Tibial artery (tissue), 4 donors: Measurements from ENCODE around the gene VCX.

Experiments
- DNase-seq, 2 donors: peaks; one replicate each; pipeline ENCODE4 v3.0.0-alpha.2; 2019
- H3K27ac ChIP-seq, 2 donors: fragments of 200-600 bp; sonication (generic) in 1 of 2; 1 replicate in 1 of 2; 2 replicates in 1 of 2; pipeline ENCODE4 v1.5.1; 2018 to 2019; ENCODE audit warnings: mild to moderate bottlenecking in 1 of 2
- H3K27me3 ChIP-seq, 2 donors: fragments of 200-600 bp; sonication (generic) in 1 of 2; one replicate each; pipeline versions ENCODE4 v1.5.1 to v1.6.0; 2016 to 2019
- H3K36me3 ChIP-seq, 3 donors: fragments of 200-600 bp; sonication (generic) in 2 of 3; one replicate each; pipeline ENCODE4 v1.5.1; 2016 to 2019; ENCODE audit warnings: mild to moderate bottlenecking in 2 of 3
- H3K4me1 ChIP-seq, 4 donors: fragments of 200-600 bp; sonication (generic) in 2 of 4; 1 replicate in 3 of 4; 2 replicates in 1 of 4; pipeline ENCODE4 v1.5.1; 2016 to 2019
- H3K4me3 ChIP-seq, 2 donors: fragments of 200-600 bp; sonication (generic) in 1 of 2; 1 replicate in 1 of 2; 2 replicates in 1 of 2; pipeline ENCODE4 v1.5.1; 2018 to 2019; ENCODE audit warnings: mild to moderate bottlenecking in 2 of 2
- H3K9me3 ChIP-seq, 3 donors: fragments of 200-600 bp; sonication (generic) in 1 of 3; one replicate each; pipeline ENCODE4 v1.5.1; 2016 to 2019
- CTCF ChIP-seq, 2 experiments: fragments of 200-600 bp in 1 of 2; fragments of 450-650 bp in 1 of 2; IDR thresholded peaks; one replicate each; pipeline ENCODE4 v1.5.1; 2017 to 2019; ENCODE audit warnings: antibody characterized with exemption in 2 of 2, mild to moderate bottlenecking in 1 of 2, moderate library complexity in 1 of 2
- intact Hi-C: fragments of 100-400 bp; cut with DNase I; formaldehyde crosslinking; loops from one replicate; pipeline ENCODE4 v1.15.0; 2023; ENCODE audit warnings: low total_unique reads

The VCX gene

GRCh38 chrX:7852166-7852565 lies 9.2 kb downstream of the VCX start:
- Histone ChIP-seq H3K4me1 (no peaks in the 10 kb centered on the region), H3K27me3 (no peaks in the 10 kb centered on the region), H3K9me3 (no peaks in the 10 kb centered on the region), H3K4me3 (no peak overlapping the region), H3K36me3 (no peaks in the 10 kb centered on the region), H3K27ac (no peak overlapping the region)
- intact Hi-C loops: no loop called here
- TF ChIP-seq CTCF (IDR thresholded peaks at IDR 0.05): no peak
- no peak for DNase-seq

- intact Hi-C loops: no loop called here
- TF ChIP-seq CTCF (IDR thresholded peaks at IDR 0.05): no peak
- Histone ChIP-seq H3K27ac (no peak overlapping the region), H3K27me3 (no peaks in the 10 kb centered on the region), H3K9me3 (peaks cover 0 to 3% (median 0%) of the 10 kb centered on the region in 3 donors), H3K36me3 (no peaks in the 10 kb centered on the region), H3K4me1 (no peaks in the 10 kb centered on the region), H3K4me3 (no peak overlapping the region)
- no peak for DNase-seq
Observed at GRCh38 chrX:7872042-7872441, 29.1 kb downstream of the VCX start.

GRCh38 chrX:7876957-7877356 lies 34.0 kb downstream of the VCX start:
- TF ChIP-seq CTCF (IDR thresholded peaks at IDR 0.05): no peak
- DNase-seq: no peak
- intact Hi-C loops: no loop called here
- Histone ChIP-seq H3K36me3 (no peaks in the 10 kb centered on the region), H3K27ac (no peak overlapping the region), H3K27me3 (no peaks in the 10 kb centered on the region), H3K4me3 (no peak overlapping the region), H3K9me3 (no peaks in the 10 kb centered on the region), H3K4me1 (no peaks in the 10 kb centered on the region)

GRCh38 chrX:7889135-7889534 lies 46.2 kb downstream of the VCX start:
- no peak for TF ChIP-seq CTCF (IDR thresholded peaks at IDR 0.05)
- Histone ChIP-seq H3K27me3 (no peaks in the 10 kb centered on the region), H3K9me3 (no peaks in the 10 kb centered on the region), H3K4me1 (no peaks in the 10 kb centered on the region), H3K36me3 (no peaks in the 10 kb centered on the region), H3K4me3 (no peak overlapping the region), H3K27ac (no peak overlapping the region)
- no peak for DNase-seq
- intact Hi-C loops: no loop called here

GRCh38 chrX:7889680-7890079 lies 46.7 kb downstream of the VCX start:
- no peak for DNase-seq
- intact Hi-C loops: no loop called here
- Histone ChIP-seq H3K4me3 (no peak overlapping the region), H3K4me1 (no peaks in the 10 kb centered on the region), H3K9me3 (no peaks in the 10 kb centered on the region), H3K27ac (no peak overlapping the region), H3K27me3 (no peaks in the 10 kb centered on the region), H3K36me3 (no peaks in the 10 kb centered on the region)
- no peak for TF ChIP-seq CTCF (IDR thresholded peaks at IDR 0.05)

- intact Hi-C loops: no loop called here
- DNase-seq: no peak
Observed at GRCh38 chrX:7891928-7892327, 49.0 kb downstream of the VCX start.

More at GRCh38 chrX:7891928-7892327, 49.0 kb downstream of the VCX start:
- Histone ChIP-seq H3K27me3 (no peaks in the 10 kb centered on the region), H3K36me3 (peaks cover 0 to 8% (median 3%) of the 10 kb centered on the region in 3 donors), H3K27ac (no peak overlapping the region), H3K9me3 (no peaks in the 10 kb centered on the region), H3K4me1 (no peaks in the 10 kb centered on the region), H3K4me3 (no peak overlapping the region)
- TF ChIP-seq CTCF (IDR thresholded peaks at IDR 0.05): no peak
